ENCODE results near the gene CYBA.

GRCh38 chr16:88634994-88635670 lies 15.7 kb downstream of the CYBA start:
- TF ChIP-seq POLR2A (IDR thresholded peaks at IDR 0.05) (no peak), CTCF (IDR thresholded peaks at IDR 0.05) (no peak), POLR2AphosphoS5 (IDR thresholded peaks at IDR 0.05) (no peak), EP300 (IDR thresholded peaks at IDR 0.05; ENCODE audit: low read depth) (no peak)

All from transverse colon (tissue), 4 donors.